WERI-Rb-1 (cell line): ENCODE data around the gene EDC3.

Source experiments
- DNase-seq: peaks from one replicate; pipeline ENCODE4 v3.0.0-alpha.2; 2020
- H3K27ac ChIP-seq: fragments of 250-450 bp; sonication (Bioruptor Pico); 2 replicates; pipeline ENCODE4 v1.5.1; 2020; ENCODE audit warnings: mild to moderate bottlenecking, moderate library complexity
- H3K27me3 ChIP-seq: fragments of 250-450 bp; sonication (Bioruptor Pico); 2 replicates; pipeline ENCODE4 v1.5.1; 2021; ENCODE audit warnings: mild to moderate bottlenecking, low read depth, moderate library complexity; ENCODE audit not compliant: insufficient read depth, severe bottlenecking
- H3K36me3 ChIP-seq: fragments of 250-450 bp; sonication (Bioruptor Pico); 2 replicates; pipeline ENCODE4 v1.5.1; 2020; ENCODE audit warnings: mild to moderate bottlenecking, moderate library complexity
- H3K4me3 ChIP-seq: 2 replicates; pipeline ENCODE4 v1.5.1; 2011; ENCODE audit warnings: low read depth, mild to moderate bottlenecking, control low read depth, low read length
- H3K9me3 ChIP-seq: fragments of 250-450 bp; sonication (Bioruptor Pico); 2 replicates; pipeline ENCODE4 v1.5.1; 2021; ENCODE audit warnings: mild to moderate bottlenecking, moderate library complexity; ENCODE audit not compliant: severe bottlenecking
- CTCF ChIP-seq: IDR thresholded peaks from 2 replicates; pipeline ENCODE4 v1.5.1; 2011; ENCODE audit warnings: low read depth, mild to moderate bottlenecking, control low read depth, inconsistent platforms, low read length

EDC3 gene

DNA sequence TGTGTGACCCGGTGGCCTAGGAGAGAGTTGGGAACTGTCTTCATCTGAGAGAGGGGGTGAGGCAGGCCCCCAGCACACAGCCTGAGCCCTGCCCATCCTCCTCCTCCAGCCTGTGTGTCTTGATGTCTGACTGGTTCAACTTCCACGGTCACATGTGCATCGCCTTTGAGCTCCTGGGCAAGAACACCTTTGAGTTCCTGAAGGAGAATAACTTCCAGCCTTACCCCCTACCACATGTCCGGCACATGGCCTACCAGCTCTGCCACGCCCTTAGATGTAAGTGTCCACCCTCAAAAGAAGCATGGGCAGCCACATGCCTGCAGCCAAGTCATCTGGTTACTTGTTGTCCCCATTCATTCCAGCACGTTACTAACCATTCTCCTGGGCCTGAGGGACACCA is 70.1 kb downstream of the EDC3 start:
- H3K27me3 ChIP-seq, result no peaks in the 10 kb centered on the region
- peaks cover 96% of the 10 kb centered on the region for H3K36me3 ChIP-seq
- H3K4me3 ChIP-seq, result no peak overlapping the region
- no peaks in the 10 kb centered on the region for H3K9me3 ChIP-seq
- TF ChIP-seq CTCF, result no peak
- H3K27ac ChIP-seq, result no peak overlapping the region
- no peak for DNase-seq

GRCh38 chr15:74624020-74624602 is 71.7 kb downstream of the EDC3 start:
- Histone ChIP-seq H3K36me3 (peaks cover 100% of the 10 kb centered on the region), H3K27ac (no peak overlapping the region)

GRCh38 chr15:74622758-74623157 is 73.1 kb downstream of the EDC3 start:
- Histone ChIP-seq H3K36me3 (peaks cover 89% of the 10 kb centered on the region), H3K4me3 (no peak overlapping the region), H3K27me3 (no peaks in the 10 kb centered on the region), H3K27ac (no peak overlapping the region), H3K9me3 (no peaks in the 10 kb centered on the region)
- no peak for DNase-seq
- TF ChIP-seq CTCF, result no peak

More at GRCh38 chr15:74624020-74624602, 71.7 kb downstream of the EDC3 start:
- Histone ChIP-seq H3K9me3 (no peaks in the 10 kb centered on the region), H3K27me3 (no peaks in the 10 kb centered on the region), H3K4me3 (no peak overlapping the region)
- TF ChIP-seq CTCF, result no peak
- DNase-seq, result no peak

DNA sequence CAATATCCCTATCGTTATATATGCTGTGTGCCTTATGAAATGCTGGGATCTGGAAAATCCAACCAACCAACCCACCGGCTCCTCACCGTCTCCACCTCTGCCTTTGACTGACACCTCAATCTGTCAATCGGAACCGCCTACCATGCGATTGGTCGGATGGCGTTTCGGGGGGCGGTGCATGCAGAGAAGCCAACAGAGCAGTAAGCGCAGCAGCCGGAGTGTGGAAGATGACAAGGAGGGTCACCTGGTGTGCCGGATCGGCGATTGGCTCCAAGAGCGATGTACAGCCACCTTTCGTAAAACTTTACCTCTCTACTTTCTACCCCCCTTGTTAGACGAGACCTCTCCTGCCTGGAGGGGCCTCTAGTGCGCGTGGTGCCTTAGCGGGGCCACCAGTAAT is 73.9 kb downstream of the EDC3 start:
- no peak overlapping the region for H3K27ac ChIP-seq
- H3K36me3 ChIP-seq, result peaks cover 80% of the 10 kb centered on the region
- TF ChIP-seq CTCF, result no peak
- H3K27me3 ChIP-seq, result no peaks in the 10 kb centered on the region
- no peak for DNase-seq
- no peak overlapping the region for H3K4me3 ChIP-seq
- H3K9me3 ChIP-seq, result no peaks in the 10 kb centered on the region

DNA sequence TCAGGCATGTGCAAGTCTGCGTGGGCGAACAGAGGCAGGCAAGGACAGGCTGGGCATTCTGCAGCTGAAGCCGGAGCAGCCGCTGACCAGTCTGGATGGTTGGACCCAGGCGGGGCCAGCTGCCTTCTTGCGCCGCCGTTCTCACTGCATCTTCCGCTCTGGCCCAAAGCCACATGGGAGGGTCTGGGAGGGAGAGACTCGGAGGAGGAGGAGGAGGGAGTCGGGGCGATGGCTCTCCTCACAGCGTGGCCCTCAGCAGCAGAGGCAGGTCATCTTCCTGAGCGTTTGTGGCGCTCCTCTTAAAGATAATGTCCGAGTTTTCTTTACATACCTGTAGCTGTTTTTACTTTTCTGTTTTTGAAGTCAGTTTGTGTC is 74.3 kb downstream of the EDC3 start:
- Histone ChIP-seq H3K4me3 (no peak overlapping the region), H3K27me3 (no peaks in the 10 kb centered on the region), H3K36me3 (peaks cover 76% of the 10 kb centered on the region), H3K27ac (no peak overlapping the region), H3K9me3 (no peaks in the 10 kb centered on the region)
- no peak for DNase-seq
- no peak for TF ChIP-seq CTCF
